HG02884 (cell line): ENCODE results near the gene SYT2.

Source experiments
- ATAC-seq: cut with Tn5 transposase; IDR thresholded peaks from one replicate; pipeline ENCODE4 v1.9.1; 2021; ENCODE audit warnings: mild to moderate bottlenecking, moderate library complexity; ENCODE audit not compliant: unreplicated experiment

Gene SYT2

GRCh38 chr1:202680586-202681352 lies 29.5 kb downstream of the SYT2 start:
- no peak for ATAC-seq

DNA sequence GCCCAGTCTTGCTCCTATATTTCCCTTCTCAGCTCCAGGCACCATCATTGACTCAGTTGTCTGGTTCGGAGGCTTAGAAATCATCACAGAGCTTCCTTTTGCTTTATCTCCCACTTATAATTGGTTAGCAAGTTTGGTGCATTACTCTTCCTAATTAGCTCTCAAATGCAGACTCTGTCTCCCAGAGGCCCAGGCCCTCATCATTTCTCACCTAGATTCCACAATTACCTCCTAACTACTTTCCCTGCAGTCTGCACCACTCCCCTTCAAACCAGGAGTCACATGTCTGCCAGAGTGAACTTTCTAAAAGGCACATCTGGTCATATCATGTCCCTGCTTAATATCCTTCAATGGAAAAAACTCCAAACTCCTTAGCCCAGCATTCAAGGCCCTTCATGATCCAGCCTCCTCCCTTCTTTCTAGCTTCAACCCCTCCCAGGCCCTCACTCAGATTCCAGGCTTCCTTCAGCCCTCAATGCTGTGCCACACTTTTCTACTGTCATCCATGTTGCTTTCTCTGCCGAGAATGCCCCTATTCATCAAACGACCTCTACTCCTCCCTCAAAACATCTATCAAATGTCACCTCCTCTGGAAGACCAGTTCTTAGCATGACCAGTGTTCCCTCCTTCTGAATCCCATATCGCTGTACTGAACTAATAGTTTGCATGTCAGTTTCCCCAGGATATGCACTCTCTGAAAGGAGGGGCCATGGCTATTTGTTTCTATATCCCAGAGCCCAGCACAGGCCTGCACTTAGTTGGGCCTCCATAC lies 30.7 kb downstream of the SYT2 start:
- ATAC-seq = no peak

GRCh38 chr1:202677433-202677832 lies 32.8 kb downstream of the SYT2 start:
- ATAC-seq = no peak

DNA sequence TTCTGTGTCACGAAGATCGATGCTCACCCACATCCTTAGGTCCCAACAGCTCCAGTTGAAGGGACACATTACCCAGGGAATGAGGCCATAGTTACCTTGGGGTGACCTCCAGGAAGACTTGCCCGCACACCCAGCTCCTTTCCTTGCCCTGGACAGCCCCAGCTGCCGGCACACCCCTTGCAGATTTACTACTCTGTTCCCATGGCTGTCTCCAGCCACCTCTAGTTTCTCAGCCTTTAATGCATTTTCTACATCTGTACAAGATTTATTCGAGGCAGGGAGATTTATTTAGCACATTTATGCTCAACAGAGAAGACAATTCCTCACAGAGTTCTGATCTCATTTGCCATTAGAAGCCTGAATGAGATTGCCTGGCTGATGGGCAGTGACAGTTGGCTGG lies 36.7 kb downstream of the SYT2 start:
- no peak for ATAC-seq

DNA sequence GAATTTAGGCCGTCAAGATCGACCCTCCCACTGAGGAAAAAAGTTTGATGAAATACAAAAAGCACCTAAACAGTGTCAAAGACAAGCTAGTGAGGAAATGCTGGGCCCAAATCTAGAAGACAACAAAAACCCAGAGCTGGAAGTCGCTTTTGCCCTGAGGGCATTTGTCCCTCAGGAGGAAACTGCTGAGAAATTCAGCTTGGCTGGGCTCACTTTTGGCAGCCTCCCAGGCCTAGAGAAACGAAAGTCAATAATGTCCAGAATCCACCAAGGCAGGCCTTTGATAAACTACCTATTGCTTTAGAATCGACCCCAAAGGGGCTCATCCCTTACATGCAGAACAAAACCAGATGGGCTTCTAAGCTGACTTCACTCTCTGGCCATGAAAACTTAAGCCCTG lies 38.9 kb downstream of the SYT2 start:
- no peak for ATAC-seq

GRCh38 chr1:202665417-202665816 lies 44.8 kb downstream of the SYT2 start:
- no peak for ATAC-seq

- no peak for ATAC-seq
Observed at GRCh38 chr1:202664083-202664482, 46.2 kb downstream of the SYT2 start.

- no peak for ATAC-seq
Observed at GRCh38 chr1:202663131-202663530, 47.1 kb downstream of the SYT2 start.

GRCh38 chr1:202662081-202662480 lies 48.2 kb downstream of the SYT2 start:
- no peak for ATAC-seq

- no peak for ATAC-seq
Observed at GRCh38 chr1:202661136-202661845, 49.0 kb downstream of the SYT2 start.

DNA sequence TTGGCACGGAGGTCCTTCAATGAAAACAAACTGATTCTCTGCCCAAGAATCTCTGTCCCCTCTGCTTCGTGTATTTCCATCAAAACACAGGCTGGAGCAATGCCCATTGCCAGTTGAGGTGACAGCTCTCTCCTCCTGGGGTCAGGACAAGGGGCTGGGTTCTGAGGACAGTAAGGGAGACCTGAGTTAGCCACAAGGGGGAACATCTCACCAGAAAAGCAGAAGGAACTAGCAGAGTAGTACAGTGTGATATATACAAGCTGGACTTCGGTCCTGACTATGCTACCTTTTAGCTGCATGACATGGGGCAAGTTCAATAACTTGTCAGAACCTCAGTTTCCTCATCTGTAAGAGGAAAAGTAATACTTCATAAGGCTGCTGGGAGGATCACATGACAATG lies 50.3 kb downstream of the SYT2 start:
- no peak for ATAC-seq

DNA sequence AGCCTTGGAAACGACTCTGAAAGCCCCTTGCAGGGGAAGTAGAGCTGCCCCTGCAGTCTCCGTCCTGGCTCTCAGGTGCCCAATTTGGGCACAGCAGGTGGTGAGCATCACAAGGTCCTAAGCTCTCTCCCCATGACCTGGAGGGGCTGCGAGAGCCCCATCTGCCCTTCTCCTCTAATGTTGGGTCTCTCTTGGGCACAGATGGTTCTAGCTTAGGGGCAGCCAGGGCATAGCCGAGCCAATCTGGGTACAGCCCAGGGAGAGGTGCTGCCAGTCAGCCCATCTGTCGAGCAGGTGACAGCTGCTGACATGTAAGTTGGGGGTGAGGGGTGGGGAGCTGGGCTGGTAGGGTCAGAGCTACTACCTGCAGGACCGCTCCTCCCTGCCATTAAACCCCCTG lies 50.7 kb downstream of the SYT2 start:
- ATAC-seq = no peak

GRCh38 chr1:202658769-202659168 lies 51.5 kb downstream of the SYT2 start:
- ATAC-seq = no peak

- ATAC-seq = no peak
Observed at GRCh38 chr1:202658251-202658759, 51.9 kb downstream of the SYT2 start.

DNA sequence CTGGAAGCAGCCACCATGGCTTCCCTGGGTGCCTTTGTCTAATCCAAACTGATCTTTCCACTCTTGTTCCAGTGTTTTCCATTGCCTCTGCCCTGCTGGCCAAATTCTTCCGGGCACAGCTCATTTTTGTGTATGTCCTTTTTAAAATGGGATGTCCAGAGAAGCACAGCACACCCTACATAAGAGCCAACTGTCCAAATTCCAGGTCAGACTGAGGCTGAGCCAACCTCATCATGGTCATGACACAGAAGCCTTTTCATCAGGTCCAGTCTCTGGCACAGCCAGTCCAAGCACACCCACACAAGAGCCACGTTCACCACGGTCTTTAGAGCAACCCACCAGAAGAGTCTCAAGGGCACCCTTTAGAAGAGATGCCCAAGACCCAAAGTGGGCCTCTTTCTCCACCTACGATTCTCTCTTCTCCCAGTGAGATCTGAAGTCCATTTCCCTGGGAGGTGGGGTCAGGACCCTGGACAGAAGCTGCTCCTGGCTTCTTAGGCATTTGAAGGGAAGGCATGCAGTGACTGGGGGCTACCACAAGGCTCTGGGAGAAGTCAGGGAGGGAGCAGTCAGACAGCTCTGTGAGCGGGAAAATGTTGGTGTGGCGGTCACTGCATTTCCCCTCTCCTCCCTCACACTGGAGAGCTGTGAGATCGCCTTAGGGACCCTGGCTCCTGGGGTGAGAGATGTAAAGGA lies 53.2 kb downstream of the SYT2 start:
- no peak for ATAC-seq

DNA sequence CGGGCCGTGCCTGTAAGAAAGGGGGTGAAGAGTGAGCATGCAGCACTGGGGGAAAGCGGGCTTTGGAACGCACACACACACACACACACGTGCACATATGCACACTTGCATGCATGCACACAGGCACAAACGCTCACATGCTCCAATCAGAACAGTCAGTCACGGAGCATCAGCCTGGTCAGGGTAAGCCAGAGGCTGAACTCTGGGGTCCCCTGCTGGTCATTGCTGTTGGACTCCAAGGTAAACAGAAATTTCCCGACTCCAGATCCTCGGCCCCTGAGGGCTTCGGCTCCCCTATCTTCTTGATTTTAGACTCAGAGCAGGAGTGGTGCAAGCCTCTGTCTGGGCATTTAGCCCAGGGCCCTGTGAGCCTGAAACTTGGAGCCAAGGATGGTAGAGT lies 54.2 kb downstream of the SYT2 start:
- no peak for ATAC-seq

GRCh38 chr1:202654079-202654478 lies 56.2 kb downstream of the SYT2 start:
- ATAC-seq = no peak

DNA sequence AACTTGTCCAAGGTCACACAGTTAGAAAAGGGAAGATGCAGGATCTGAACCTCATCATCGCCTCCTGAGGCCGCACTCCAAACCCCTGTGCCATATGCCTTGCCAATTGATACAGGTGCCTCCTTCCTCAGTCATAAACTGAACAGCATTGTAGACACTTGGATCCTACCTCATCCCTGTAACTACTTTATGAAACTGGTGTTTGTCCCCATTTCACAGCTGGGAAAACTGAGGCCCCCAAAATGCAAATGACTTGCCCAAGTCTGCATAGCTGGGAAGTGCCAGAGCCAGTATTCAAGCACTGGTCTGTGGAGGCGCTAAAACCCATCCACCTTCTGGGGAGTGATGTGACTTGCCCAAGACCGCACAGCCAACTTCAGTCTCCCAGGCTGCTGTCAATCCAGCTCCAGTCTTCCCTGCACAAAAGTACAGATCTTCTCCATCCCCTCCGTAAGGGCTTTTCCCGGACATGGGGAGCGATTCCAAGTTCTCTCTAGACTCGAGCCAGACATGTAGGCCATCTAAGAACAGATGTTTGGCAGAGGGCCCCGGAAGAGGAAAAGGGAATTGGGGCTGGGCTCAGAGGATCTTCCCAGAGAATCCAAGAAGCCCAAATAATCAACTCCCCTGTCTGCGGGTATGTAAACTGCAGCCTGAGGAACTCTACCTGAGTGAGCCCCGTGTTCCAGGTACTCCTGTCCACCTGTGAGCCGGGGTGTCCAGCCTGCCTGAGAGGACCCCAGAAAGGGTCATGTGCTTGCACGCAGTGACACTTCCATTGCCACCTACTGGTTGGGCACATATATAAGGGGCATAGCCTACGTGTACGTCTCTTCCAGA lies 60.5 kb downstream of the SYT2 start:
- no peak for ATAC-seq

DNA sequence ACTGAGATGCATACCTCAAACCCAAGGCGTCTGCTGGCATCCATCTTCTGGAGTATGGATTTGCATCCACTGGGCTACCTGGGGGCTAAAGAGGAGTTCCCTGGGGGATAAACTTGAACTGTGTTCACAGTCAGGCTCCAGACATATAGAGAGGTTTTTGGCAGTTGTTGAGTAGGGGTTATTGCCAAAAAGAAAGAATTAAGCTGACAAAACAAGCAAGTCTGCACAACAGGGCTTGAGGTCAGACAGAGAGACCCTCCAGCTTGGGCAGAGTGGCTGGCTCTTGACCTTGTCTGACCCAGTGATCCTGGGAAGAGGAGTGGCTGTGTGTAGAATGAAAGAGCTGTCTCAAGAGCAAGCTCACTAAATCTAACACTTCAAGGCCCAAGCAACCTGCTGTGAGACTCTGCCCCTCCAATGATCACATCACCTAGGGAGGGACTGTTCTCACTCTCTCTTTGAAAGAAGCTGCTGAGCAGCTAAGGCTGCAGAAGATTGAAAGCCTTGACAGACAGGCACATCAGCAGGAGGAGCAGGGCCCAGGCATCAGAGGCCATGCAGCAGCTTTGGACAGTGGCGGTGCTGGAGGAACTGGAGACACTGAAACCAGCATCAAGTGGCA lies 61.5 kb downstream of the SYT2 start:
- ATAC-seq = no peak

GRCh38 chr1:202645097-202645476 lies 65.2 kb downstream of the SYT2 start:
- ATAC-seq = no peak
